Measurements from ENCODE around the gene KRTAP1-5.
"Not testable (repeated sequence)": the region's sequence is repeated elsewhere in the genome, so short reads cannot be mapped to it uniquely, and the experiment has no call there.

KRTAP1-5 gene, protein sequence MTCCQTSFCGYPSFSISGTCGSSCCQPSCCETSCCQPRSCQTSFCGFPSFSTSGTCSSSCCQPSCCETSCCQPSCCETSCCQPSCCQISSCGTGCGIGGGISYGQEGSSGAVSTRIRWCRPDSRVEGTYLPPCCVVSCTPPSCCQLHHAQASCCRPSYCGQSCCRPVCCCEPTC

DNA sequence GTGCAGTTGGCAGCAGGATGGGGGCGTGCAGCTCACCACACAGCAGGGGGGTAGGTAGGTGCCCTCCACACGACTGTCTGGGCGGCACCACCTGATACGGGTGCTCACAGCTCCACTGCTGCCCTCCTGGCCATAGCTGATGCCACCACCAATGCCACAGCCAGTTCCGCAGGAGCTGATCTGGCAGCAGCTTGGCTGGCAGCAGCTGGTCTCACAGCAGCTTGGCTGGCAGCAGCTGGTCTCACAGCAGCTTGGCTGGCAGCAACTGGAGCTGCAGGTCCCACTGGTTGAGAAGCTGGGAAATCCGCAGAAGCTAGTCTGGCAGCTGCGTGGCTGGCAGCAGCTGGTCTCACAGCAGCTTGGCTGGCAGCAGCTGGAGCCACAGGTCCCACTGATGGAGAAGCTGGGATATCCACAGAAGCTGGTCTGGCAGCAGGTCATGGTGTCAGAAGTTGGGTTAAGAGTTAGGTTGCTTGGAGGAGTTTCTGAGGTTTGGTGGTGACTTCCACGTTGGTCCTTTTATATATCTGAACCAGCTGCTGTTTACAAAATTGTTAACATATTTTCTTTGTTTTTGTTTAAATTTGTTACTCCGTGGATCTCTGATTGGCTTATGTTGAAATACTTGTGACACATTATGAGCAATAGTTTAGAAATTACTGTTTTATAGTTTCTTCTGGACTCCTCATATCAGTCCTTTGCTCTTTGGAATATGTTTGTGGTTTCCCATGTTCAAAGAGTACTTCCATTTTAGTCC is at the start of gene KRTAP1-5:
TSS of gene KRTAP1-5 (minus strand) at position 494 of the 757 bp plus-strand sequence. CDS start at position 441, 53 bp downstream.
- no peak for DNase-seq

DNA sequence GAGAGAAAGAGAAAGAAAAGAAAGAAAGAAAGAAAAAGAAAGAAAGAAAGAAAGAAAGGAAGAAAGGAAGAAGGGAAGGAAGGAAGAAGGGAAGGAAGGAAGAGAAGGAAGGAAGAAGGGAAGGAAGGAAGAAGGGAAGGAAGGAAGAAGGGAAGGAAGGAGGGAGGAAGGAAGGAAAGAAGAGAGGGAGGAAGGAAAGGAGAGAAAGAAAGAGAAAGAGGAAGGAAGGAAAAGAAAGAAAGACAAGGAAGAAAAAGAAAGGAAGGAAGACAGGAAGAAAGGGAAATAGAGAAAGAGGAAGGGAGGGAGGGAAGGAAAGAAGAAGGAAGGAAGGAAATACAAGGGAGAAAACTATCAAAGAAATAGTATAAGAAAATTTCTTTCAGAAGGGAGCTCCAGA is 49.8 kb upstream of the KRTAP1-5 start:
- DNase-seq: no peak

DNA sequence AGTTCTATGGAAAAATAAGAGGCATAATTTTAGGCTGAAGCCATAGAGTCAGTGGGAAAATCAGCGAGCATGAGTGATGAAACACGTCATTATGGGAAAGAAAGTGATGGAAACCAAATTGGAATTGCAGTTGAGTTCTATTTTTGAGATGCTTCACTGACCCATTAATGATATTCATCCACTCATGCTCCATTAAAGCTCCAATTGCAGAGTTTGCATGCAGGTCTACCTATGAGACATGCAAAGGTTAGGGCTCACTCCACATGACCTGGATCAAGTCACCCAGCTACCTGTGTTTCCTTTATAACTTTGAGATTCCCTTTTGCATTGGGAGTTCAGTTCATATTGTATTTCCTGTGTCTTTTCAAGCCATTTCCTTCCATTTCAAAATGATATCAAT is 46.7 kb upstream of the KRTAP1-5 start:
- no peak for DNase-seq

DNA sequence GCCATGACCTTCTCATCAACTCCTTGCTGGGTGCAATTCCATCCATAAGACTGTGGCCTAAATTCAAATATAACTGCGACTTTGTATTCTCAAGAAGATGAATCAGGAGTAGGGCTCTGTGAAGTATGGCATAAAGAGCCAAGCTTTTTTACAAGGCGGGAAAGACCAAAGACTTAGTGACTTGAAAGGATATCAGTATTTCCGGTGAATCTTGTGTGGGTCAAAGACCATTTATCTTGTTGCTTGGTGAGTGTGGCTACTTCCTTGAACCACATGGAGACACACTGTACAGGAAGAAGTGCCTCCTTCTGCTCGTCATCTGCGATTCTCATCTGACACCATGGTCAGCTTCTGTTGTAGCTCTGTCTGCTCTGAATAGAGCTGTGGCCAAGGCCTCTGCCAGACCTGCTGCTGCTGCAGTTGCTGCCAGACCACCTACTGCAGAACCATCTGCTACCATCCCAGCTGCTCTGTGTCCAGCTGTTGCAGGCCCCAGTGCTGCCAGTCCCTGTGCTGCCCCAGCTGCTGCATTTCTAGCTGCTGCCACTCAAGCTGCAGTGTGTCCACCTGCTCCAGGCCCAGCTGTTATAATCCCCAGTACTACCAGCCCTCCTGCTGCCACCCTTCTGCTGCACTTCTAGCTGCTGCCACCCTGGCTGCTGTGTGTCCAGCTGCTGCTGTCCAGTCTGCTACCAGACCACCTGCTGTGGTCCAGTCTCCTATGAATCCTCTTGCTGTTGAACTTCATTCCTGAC is 44.8 kb upstream of the KRTAP1-5 start:
- no peak for DNase-seq

DNA sequence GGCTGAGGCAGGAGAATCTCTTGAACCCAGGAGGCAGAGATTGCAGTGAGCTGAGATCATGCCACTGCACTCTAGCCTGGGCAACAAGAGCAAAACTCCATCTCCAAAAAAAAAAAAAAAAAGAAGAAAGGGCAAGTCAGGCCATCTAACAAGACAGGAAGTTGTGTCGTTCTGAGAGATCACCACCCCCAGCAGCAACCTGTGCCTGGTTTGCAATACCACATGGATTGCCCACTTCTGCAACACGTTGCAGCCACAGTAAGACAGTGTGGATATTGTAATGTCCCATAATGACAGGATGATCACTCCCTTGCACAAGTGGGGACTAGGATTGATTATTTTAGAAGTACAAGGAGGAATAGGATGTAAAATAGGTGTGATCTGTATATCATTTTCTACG is 42.0 kb upstream of the KRTAP1-5 start:
- no peak for DNase-seq

DNA sequence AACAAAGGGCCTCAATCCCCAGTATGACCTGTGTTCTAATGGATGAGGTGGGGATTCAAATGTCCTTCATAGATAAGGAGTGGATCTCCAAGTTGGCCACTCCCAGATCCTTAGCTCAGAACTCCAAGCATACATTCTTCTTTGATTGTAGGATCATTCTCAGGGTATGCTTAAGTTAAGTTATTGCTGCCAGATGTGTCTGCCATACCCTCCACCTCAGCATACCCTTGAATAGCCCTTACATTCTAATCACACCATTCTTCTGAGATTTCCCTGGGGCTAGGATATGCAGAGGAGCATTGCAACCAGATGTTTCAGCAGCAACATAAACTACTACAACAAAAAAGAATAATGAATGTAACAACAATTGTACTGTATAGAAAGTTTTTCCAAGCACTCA is 40.3 kb upstream of the KRTAP1-5 start:
- DNase-seq: no peak

DNA sequence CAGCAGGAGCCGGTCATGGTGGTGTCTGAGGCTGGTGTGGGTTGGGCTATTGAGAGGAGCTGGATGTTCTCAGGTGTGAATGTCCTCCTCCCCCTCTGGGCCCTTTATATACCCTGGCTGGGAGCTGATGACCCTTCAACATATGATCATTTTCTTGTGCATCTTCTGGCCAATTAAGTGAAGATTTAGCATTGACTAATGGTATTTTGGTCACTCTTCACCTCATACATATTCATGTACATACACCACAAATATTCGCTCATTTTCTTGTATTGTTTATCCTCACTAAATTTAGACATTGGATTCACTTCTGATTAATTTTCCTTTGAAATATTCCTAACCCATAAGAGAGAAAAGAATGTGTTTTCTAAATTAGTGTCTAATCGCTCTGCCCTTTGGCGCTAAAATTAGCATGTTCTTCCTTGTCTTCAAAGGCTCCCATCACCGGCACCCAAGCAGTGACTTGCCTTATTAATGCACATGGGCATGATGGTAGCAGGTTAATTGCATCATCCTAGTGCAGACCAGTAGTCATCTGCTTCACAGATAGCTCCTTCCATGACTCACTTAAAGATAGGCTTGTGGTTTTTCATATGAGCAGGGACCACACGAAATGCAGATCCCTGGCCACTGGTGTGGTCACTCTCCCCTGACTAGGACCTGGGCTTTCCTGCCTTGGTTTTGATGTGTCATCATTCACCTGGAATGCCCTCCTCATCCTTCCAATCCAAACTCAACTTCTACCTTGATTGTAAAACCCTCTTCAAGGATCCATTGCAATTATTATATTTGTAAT is 39.0 kb upstream of the KRTAP1-5 start, which contains the start of gene KRTAP2-4:
TSS of gene KRTAP2-4 (minus strand) at position 51 of the 796 bp plus-strand sequence. CDS start at position 17, 34 bp downstream.
- DNase-seq: no peak

DNA sequence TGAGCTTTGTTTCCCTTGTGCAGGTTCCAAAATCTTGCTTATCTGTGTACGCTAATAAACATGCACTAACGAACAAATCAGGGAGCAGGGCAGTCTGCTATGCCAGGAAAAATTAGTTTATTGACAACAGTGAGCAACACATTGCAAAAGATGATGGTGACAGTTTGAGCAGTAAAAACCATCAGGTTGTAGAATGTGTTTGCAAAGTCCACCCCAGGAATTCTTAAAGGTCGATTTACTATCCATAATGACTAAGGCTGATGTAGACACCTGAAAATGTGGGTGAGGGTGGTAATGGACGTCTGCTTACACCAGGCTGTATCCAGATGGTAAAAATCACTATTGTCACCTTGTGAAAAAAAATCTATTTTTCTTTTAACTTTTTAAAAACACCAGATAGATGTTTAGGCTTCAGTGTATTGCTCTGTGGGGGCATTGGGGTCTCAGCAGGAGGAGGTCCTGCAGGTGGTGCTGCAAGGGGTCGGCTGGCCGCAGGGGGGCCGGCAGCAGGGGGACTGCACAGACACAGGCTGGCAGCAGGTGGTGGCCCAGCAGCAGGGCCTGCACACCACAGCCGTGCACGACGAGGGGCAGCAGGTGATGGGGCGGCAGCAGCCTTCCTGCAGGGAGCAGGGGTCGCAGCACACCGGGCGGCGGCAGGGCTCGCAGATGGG is 38.1 kb upstream of the KRTAP1-5 start:
- not testable (repeated sequence) for DNase-seq

DNA sequence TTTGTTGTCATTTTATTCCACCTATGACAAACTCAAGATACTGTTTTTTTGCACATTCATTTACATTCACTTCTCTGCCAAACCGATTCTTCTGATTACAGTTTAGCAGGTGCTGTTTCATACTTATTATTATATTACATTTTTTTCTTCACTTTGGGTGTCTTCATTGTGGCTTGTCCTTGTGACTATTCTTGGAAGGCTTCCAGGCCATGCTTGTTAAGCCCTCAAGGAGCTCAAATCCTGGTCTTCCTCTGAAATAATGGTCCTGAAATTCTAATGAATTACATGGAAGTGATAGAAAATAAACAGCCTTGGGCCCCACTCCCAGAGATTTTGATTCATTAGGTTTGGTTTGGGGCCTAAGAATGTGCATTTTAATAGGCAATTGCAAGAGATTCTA is 37.3 kb upstream of the KRTAP1-5 start:
- DNase-seq: no peak

DNA sequence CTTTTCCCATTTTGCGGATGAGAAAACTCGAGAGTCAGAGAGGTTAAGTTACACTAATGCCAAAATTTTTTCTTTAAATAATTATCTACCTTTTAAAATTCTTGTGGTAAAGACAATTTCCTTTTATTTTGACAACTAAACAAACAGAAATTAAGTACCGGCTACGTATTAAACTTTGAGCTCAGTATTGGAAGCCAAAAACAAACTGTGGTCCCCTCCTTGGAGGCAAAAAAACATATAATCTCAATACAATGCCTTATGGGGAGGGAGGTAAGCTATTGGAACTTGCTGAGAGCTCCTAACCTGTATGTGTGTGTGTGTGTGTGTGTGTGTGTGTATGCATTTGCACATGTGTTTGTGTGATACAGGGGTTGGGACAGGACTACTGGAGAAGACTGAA is 36.4 kb upstream of the KRTAP1-5 start:
- no peak for DNase-seq

DNA sequence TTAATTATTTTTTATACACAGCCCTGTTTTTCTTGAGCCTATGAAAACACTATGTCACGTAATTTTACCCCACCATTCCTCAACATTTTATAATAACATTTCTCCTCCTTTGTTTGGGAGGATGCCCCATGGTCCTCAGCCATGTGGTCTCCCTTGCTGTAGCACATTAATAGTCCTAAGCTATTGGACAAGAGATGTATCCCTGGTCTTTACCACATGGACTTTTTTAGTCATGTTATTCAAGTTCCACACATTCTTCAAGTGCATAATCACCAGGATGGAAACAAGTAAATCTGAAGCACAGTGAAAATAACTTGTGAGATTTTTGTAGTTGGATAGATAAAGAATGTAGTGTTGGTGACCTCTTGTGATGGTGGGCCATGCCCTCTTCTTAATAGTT is 35.0 kb upstream of the KRTAP1-5 start:
- DNase-seq: no peak

DNA sequence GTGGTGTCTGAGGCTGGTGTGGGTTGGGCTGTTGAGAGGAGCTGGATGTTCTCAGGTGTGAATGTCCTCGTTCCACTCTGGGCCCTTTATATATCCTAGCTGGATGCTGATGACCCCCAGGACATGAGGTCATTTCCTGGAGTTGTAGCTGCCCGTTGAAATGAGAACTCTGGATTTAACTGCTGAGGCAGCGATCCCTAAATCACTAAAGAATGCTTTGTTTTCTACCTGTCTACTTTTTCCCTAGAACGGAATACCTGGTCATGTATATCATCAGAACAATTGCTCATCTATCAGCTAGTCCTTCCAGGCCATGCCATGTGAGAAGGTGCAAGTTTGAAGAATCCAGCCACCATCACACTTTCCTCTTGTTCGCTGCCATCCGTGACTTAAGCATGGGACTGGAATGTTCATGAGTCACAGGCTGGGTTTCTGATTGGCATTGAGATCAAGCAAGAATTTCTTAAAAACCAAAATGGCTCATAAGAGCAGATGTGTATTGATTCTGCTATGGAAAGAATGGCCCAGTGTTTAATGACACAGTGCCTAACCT is 33.1 kb upstream of the KRTAP1-5 start, which contains the start of gene KRTAP2-3:
TSS of gene KRTAP2-3 (minus strand) at position 63 of the 553 bp plus-strand sequence. CDS start 64 bp downstream, outside the sequence.
- DNase-seq: no peak

DNA sequence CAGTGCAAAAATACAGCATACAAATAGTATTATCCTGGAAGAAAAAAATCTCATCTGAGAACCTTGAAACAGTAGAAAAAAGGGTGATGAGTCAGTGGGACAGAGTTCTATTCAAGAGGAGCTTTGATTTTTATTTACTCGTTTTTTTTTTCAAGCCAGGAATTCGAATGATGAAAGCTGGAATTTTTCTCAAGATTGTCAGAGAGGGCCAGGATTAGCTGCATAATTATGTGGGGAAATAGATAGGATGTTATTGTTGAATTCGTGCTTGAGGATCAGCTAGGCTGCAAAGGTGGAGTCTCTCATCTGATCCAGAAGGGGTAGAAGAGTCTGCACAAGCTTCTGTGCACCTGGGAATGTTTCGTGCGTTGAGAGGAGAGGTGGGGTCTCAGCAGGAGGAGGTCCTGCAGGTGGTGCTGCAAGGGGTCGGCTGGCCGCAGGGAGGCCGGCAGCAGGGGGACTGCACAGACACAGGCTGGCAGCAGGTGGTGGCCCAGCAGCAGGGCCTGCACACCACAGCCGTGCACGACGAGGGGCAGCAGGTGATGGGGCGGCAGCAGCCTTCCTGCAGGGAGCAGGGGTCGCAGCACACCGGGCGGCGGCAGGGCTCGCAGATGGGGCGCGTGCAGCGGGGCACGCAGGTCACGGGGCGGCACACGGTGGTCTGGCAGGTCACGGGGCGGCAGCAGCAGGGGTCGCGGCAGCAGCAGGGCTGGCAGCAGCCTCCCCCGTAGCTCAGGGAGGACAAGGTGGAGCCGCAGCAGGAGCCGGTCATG is 32.5 kb upstream of the KRTAP1-5 start:
- DNase-seq: not testable (repeated sequence)

DNA sequence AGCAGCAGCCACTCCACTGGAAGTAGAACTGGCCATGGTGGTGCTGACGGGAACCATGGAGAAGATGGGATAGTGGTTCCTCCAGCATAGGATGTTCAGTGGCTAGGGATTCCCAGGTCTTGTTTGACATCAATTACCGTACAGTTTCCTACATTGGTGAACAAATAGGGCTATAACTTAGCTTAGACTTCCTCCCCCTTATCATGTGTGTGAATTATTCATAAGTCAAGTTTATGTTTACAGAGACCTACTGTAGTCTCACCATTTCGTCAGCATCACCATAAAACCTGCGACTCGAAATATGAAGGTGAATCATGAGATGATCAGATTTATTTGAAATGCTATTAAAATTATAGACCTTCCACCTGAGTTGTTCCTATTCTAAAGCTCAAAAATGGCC is 31.7 kb upstream of the KRTAP1-5 start:
- no peak for DNase-seq

DNA sequence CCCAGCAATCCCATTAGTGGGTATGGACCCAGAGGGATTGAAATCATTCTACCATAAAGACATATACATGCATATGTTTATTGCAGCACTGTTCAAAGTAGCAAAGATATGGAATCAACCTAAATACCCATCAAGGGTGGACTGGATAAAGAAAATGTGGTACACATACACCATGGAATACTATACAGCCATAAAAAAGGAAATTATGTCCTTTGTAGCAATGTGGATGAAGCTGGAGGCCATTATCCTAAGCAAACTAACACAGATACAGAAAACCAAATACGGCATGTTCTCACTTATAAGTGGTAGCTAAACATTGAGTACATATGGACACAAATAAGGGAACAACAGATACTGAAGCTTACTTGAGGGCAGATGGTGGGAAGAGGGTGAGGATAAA is 30.5 kb upstream of the KRTAP1-5 start:
- no peak for DNase-seq

DNA sequence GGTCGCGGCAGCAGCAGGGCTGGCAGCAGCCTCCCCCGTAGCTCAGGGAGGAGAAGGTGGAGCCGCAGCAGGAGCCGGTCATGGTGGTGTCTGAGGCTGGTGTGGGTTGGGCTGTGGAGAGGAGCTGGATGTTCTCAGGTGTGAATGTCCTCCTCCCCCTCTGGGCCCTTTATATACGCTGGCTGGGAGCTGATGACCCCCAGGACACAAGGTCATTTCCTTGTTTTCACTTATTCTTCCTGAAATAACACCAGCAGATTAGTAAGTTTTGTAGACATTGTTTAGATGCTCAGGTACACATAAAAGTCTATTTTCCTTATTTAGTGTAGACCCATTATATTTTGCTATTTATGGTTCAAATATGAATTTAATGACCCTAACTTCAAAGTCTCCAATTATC is 28.1 kb upstream of the KRTAP1-5 start, which contains the start of gene KRTAP2-2:
TSS of gene KRTAP2-2 (minus strand) at position 101 of the 400 bp plus-strand sequence. CDS start at position 82, 19 bp downstream.
- not testable (repeated sequence) for DNase-seq

DNA sequence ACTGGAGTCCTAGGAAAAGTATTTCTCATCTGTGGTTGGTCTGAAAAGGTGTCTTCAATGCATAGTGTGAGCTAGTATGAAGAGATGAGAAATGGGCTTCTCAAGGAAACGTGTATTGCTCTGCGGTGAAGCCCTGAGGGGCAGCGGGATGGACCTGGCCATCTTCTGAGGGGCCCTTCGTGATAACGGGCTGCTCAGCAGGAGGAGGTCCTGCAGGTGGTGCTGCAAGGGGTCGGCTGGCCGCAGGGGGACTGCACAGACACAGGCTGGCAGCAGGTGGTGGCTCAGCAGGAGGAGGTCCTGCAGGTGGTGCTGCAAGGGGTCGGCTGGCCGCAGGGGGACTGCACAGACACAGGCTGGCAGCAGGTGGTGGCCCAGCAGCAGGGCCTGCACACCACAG is 27.5 kb upstream of the KRTAP1-5 start:
- DNase-seq: not testable (repeated sequence)

DNA sequence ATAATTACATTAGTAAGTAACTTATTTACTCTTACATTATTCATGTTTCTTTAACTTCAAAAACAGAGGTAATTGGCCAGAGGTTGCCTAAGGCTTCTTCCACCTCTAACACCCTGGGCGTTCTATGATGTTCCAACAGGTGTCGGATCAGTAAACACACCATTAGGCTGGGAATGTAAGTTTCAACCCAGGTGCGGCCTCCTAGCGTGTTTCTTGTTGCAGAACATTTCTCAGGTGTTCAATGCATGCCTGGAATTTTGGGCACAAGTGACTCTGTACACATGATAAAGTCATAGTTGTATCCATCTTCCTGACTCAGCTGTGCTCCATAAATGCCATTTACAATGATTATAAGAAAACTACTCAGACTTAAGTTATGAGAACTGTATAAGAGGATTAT is 27.0 kb upstream of the KRTAP1-5 start:
- DNase-seq: no peak

DNA sequence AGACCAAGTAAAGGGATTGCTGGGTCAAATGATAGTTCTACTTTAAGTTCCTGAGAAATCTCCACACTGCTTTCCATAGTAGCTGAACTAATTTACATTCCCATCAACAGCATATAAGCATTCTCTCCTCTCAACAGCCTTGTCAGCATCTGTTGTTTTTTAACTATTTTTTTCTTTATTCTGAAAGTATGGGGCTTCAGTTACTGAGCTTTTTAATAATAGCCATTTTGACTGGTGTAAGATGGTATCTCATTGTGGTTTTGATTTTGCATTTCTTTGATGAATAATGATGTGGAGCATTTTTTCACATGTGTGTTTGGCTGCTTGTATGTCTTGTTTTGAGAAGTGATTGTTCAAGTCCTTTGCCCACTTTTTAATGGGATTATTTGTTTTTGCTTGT is 25.6 kb upstream of the KRTAP1-5 start:
- DNase-seq: no peak

DNA sequence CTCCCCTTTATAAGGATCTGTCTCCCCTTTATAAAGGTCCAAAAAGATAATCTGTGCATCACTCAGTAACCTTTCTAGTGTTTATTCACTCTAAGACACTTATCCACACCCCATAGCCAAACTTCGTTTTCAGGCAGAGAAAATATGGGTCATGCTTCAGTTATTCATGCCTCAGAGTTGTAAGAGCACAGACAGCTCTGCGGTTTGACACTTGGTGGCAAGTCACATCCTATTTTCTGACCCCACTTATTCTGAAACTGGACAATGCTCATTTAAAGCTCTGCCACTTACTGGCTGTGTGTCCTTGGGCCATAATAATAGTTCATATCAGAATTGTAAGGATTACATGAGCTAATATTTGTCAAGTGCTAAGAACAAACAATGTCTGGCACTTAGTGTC is 22.1 kb upstream of the KRTAP1-5 start:
- DNase-seq: no peak

DNA sequence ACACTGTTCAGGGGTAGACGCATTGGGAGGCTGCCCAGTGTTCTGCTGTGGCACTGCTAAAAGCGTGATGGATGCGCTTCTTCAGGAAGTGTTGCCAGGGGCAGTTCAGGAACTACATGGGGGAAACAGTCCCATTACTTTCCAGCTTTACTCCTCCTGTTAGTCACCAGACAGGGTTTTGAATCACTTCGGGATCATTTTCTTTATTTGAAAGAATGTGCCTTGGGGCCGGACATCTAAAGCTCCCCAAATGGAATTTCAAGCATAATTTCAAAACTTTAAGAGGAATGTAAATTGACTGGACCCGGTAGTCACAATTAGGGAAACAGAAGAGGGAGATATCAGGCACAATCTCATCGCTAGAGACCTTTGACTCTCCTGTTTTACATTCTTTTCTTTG is 21.4 kb upstream of the KRTAP1-5 start:
- no peak for DNase-seq
